Transverse colon (tissue), 4 donors: ENCODE results near the gene BTG4. TPM values are rescaled to one million over a fixed set of nuclear protein-coding genes. Genes with fewer than 3 reads are reported as not detected.

ENCODE experiments used
- DNase-seq: peaks from one replicate; pipeline ENCODE4 v3.0.0-alpha.2; 2019
- H3K27ac ChIP-seq, 4 donors: fragments of 200-600 bp; sonication (generic); 2 replicates each; pipeline ENCODE4 v1.5.1; 2016 to 2018; ENCODE audit warnings: inconsistent platforms in 4 of 4
- H3K27me3 ChIP-seq: fragments of 200-600 bp; sonication (generic); 2 replicates; pipeline ENCODE4 v1.5.1; 2017; ENCODE audit warnings: inconsistent platforms
- H3K36me3 ChIP-seq, 4 donors: fragments of 200-600 bp; sonication (generic); 2 replicates each; pipeline ENCODE4 v1.5.1; 2017 to 2019; ENCODE audit warnings: inconsistent platforms in 4 of 4
- H3K4me1 ChIP-seq, 4 donors: fragments of 200-600 bp; sonication (generic); 2 replicates each; pipeline ENCODE4 v1.5.1; 2017 to 2020; ENCODE audit warnings: inconsistent platforms in 4 of 4
- H3K4me3 ChIP-seq, 4 donors: fragments of 200-600 bp; sonication (generic); 1 replicate in 1 of 4; 2 replicates in 3 of 4; pipeline versions ENCODE4 v1.5.1 to v1.6.1; 2017 to 2019; ENCODE audit warnings: inconsistent platforms in 4 of 4
- H3K9me3 ChIP-seq, 2 donors: fragments of 200-600 bp; sonication (generic); 2 replicates each; pipeline ENCODE4 v1.5.1; 2017 to 2019; ENCODE audit warnings: inconsistent platforms in 2 of 2
- EP300 ChIP-seq: sonication (generic); formaldehyde crosslinking; IDR thresholded peaks from one replicate; pipeline ENCODE4 v1.6.1; 2017; ENCODE audit warnings: antibody characterized with exemption, low read depth
- POLR2A ChIP-seq: fragments of 450-650 bp; IDR thresholded peaks from one replicate; pipeline ENCODE4 v1.6.1; 2016; ENCODE audit warnings: antibody characterized with exemption, mild to moderate bottlenecking, moderate library complexity
- POLR2AphosphoS5 ChIP-seq, 3 donors: sonication (generic); formaldehyde crosslinking; IDR thresholded peaks; one replicate each; pipeline ENCODE4 v1.6.1; 2016; ENCODE audit warnings: antibody characterized with exemption in 3 of 3
- WGBS, 2 donors: methylation state at CpG; one replicate each; pipeline ENCODE4 v1.1.5; 2018; ENCODE audit warnings: low coverage in 1 of 2; 5-methylcytosine and 5-hydroxymethylcytosine counted together
- in situ Hi-C, 4 donors: fragments of 200-750 bp; cut with MboI; loops; one replicate each; pipeline versions ENCODE4 v1.15.0 to v1.15.1; 2017; ENCODE audit warnings: low sequenced_read_pairs in 3 of 4, low pct_ligation_motif_present in 1 of 4, low pct_unique_long_range_greater_than_20kb in 1 of 4
- intact Hi-C: fragments of 100-400 bp; cut with DNase I; formaldehyde crosslinking; loops from one replicate; pipeline ENCODE4 v1.15.1; 2023; ENCODE audit warnings: low total_unique reads
- total RNA-seq, 4 donors: library from RNA; depleted of rRNA; stranded (reverse); fragments of >200 nt; gene quantifications; one replicate each; pipeline ENCODE4 v1.1.0, GENCODE V29; 2016
- TF ChIP-seq, protein P1 (sequence below), 5 experiments: fragments of 200-600 bp in 3 of 5; fragments of 450-650 bp in 2 of 5; sonication (generic) in 3 of 5; IDR thresholded peaks; 1 replicate in 2 of 5; 2 replicates in 3 of 5; pipeline ENCODE4 v1.5.1; 2016 to 2017; ENCODE audit warnings: antibody characterized with exemption in 5 of 5, inconsistent platforms in 3 of 5, mild to moderate bottlenecking in 2 of 5, moderate library complexity in 1 of 5

The BTG4 gene
- total RNA-seq, 4 donors from 2014 or later, result not detected

DNA sequence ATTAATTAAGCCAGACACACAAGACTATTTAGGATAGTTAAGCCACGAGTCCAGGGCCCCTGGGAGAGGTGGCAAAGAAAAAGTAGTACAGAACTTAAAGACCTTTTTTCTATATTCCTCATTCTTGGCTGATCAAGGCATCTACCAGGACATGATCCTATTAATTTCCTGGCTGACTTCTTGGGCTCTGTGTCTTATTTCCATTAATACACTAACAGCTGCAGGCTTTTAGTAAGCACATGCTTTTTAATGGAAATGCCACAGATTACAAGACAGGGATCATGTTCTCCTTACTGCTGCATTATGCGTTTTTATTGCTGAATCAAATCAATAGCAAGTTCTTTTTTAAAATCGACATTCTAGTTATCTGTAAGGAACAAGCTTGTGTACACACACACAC lies 35.2 kb downstream of the BTG4 start:
- Histone ChIP-seq H3K4me1 (no peaks in the 10 kb centered on the region), H3K27me3 (no peaks in the 10 kb centered on the region), H3K9me3 (no peaks in the 10 kb centered on the region), H3K27ac (no peak overlapping the region), H3K36me3 (no peaks in the 10 kb centered on the region), H3K4me3 (no peak overlapping the region)
- DNase-seq, result no peak
- intact Hi-C loops (no loop called here), in situ Hi-C loops (no loop called here)
- 50 to 61% methylated on average over 3 of the region's 3 CpGs for WGBS, 2 donors
- TF ChIP-seq POLR2A (no peak), EP300 (no peak), POLR2AphosphoS5 (IDR thresholded peaks at IDR 0.05) (no peak)
- TF ChIP-seq, protein P1, sequence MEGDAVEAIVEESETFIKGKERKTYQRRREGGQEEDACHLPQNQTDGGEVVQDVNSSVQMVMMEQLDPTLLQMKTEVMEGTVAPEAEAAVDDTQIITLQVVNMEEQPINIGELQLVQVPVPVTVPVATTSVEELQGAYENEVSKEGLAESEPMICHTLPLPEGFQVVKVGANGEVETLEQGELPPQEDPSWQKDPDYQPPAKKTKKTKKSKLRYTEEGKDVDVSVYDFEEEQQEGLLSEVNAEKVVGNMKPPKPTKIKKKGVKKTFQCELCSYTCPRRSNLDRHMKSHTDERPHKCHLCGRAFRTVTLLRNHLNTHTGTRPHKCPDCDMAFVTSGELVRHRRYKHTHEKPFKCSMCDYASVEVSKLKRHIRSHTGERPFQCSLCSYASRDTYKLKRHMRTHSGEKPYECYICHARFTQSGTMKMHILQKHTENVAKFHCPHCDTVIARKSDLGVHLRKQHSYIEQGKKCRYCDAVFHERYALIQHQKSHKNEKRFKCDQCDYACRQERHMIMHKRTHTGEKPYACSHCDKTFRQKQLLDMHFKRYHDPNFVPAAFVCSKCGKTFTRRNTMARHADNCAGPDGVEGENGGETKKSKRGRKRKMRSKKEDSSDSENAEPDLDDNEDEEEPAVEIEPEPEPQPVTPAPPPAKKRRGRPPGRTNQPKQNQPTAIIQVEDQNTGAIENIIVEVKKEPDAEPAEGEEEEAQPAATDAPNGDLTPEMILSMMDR (IDR thresholded peaks at IDR 0.05), result no peak

DNA sequence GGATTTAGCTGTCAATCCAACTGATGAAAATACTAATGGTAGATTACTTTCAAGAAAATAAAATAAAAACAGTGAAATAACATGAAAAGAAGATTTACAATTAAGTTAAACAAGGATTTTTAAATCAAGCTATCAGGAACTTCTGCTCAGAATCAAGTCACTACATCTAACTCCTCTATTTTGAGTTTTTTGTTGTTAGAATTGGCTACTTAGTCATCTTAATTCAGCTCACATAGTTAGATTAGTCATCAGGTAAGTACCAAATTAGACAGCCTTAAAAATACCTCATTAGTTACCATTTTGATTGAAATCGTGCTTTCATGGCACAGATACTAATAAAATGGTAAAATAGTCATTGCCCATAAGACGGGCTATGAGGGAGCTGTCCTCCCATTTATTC lies 35.8 kb downstream of the BTG4 start:
- in situ Hi-C loops (no loop called here), intact Hi-C loops (no loop called here)
- H3K36me3 ChIP-seq, result no peaks in the 10 kb centered on the region
- TF ChIP-seq EP300, result no peak
- no peak for TF ChIP-seq POLR2AphosphoS5 (IDR thresholded peaks at IDR 0.05)
- TF ChIP-seq POLR2A, result no peak
- TF ChIP-seq, protein P1 (IDR thresholded peaks at IDR 0.05), result no peak
- H3K27me3 ChIP-seq, result no peaks in the 10 kb centered on the region
- no peaks in the 10 kb centered on the region for H3K4me1 ChIP-seq
- 39 to 60% methylated on average over 1 to 2 of the region's 2 CpGs for WGBS, 2 donors
- H3K9me3 ChIP-seq, result no peaks in the 10 kb centered on the region
- no peak overlapping the region for H3K27ac ChIP-seq
- no peak for DNase-seq
- H3K4me3 ChIP-seq, result no peak overlapping the region

DNA sequence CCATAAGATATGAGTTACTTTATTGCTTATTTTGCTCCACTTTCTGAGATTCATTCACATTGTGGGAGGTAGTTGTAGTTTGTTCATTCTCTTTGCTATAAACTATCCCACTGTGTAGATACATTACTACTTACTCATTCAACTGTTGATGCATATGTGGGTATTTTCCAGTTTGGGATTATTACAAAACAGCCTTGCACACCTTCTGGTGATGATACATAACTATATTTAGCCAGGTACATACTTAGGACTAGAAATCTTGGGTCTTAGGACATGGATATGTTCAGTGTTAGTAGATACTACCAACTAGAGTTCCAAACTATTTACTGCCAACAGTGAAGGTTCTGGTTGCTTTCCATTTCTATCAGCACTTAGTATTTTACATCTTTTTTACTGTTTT lies 37.8 kb downstream of the BTG4 start:
- no peak for TF ChIP-seq POLR2A
- TF ChIP-seq, protein P1 (IDR thresholded peaks at IDR 0.05), result no peak
- TF ChIP-seq EP300, result no peak
- no peak for TF ChIP-seq POLR2AphosphoS5 (IDR thresholded peaks at IDR 0.05)
- H3K27me3 ChIP-seq, result no peaks in the 10 kb centered on the region

DNA sequence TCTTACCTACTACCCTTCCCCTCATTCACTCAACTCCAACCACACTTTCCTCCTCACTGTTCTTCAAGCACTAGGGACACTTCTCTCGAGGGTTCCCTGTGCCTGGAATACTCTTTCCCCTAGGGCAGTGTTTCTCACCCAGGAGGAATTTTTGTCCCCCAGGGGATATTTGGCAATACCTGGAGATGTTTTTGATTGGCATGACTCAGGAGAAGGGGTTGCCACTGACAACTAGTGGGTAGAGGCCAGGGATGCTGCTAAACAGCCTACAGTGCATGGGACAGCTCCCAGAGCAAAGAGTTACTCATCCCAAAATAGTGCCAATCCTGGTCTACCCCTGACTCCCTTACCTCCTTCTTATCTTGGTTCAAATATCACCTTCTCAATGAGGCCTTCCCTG lies 40.0 kb downstream of the BTG4 start:
- Histone ChIP-seq H3K9me3 (no peaks in the 10 kb centered on the region), H3K4me1 (no peaks in the 10 kb centered on the region), H3K4me3 (no peak overlapping the region), H3K36me3 (no peaks in the 10 kb centered on the region), H3K27me3 (no peaks in the 10 kb centered on the region), H3K27ac (no peak overlapping the region)
- TF ChIP-seq POLR2AphosphoS5 (IDR thresholded peaks at IDR 0.05) (no peak), POLR2A (no peak)
- TF ChIP-seq, protein P1 (IDR thresholded peaks at IDR 0.05), result no peak
- in situ Hi-C loops (loop anchor here in 1 of 4 donors (25.0 kb wide), 1 partner anchor 1010 kb away; no protein-coding TSS in a partner anchor), intact Hi-C loops (no loop called here)
- DNase-seq, result no peak
- WGBS, 2 donors, result 93% methylated on average over 1 of the region's 1 CpG; no CpG with 5 or more reads in 1 of the 2 donors

More for the DNA sequence above, 37.8 kb downstream of the BTG4 start:
- DNase-seq, result no peak
- H3K4me1 ChIP-seq, result no peaks in the 10 kb centered on the region
- H3K36me3 ChIP-seq, result no peaks in the 10 kb centered on the region
- H3K4me3 ChIP-seq, result no peak overlapping the region
- H3K27ac ChIP-seq, result no peak overlapping the region
- intact Hi-C loops, result no loop called here
- no peaks in the 10 kb centered on the region for H3K9me3 ChIP-seq
- in situ Hi-C loops, result loop anchor here in 1 of 4 donors (25.0 kb wide), 1 partner anchor 1012 kb away; no protein-coding TSS in a partner anchor
